Ovary (tissue), 3 donors: ENCODE results near the gene EXOSC5.
"Not testable (repeated sequence)": the region's sequence is repeated elsewhere in the genome, so short reads cannot be mapped to it uniquely, and the experiment has no call there.

Experiments
- CTCF ChIP-seq, 3 donors: fragments of 450-650 bp in 2 of 3; fragments of 200-600 bp in 1 of 3; IDR thresholded peaks; one replicate each; pipeline versions ENCODE4 v1.5.1 to v1.8.0; 2016 to 2022; ENCODE audit warnings: antibody characterized with exemption in 3 of 3, mild to moderate bottlenecking in 1 of 3
- EP300 ChIP-seq: sonication (generic); formaldehyde crosslinking; IDR thresholded peaks from one replicate; pipeline ENCODE4 v1.6.1; 2017; ENCODE audit warnings: antibody characterized with exemption
- donor health status: DM: no; HTN: no; CAD: no.

- not testable (repeated sequence) for TF ChIP-seq CTCF (IDR thresholded peaks at IDR 0.05); EP300
Measured at GRCh38 chr19:41371119-41371518, 26.0 kb downstream of the EXOSC5 start.
